Esophagus muscularis mucosa (tissue), 3 donors: Measurements from ENCODE around the gene RPS6KA2.

Source experiments
- CTCF ChIP-seq, 3 experiments: fragments of 200-600 bp in 2 of 3; fragments of 450-650 bp in 1 of 3; sonication (generic) in 2 of 3; IDR thresholded peaks; one replicate each; pipeline ENCODE4 v1.5.1; 2017 to 2019; ENCODE audit warnings: antibody characterized with exemption in 3 of 3, mild to moderate bottlenecking in 2 of 3, moderate library complexity in 1 of 3
- POLR2AphosphoS5 ChIP-seq, 2 donors: sonication (generic); formaldehyde crosslinking; IDR thresholded peaks; one replicate each; pipeline ENCODE4 v1.6.1; 2017; ENCODE audit warnings: antibody characterized with exemption in 2 of 2

- no peak for TF ChIP-seq POLR2AphosphoS5 (IDR thresholded peaks at IDR 0.05)
- TF ChIP-seq CTCF (IDR thresholded peaks at IDR 0.05): no peak
These were observed 37.1 kb downstream of the RPS6KA2 start for GRCh38 chr6:166589786-166590574.
